Measurements from ENCODE around the gene GPAT2.
"Not testable (repeated sequence)": the region's sequence is repeated elsewhere in the genome, so short reads cannot be mapped to it uniquely, and the experiment has no call there.

The GPAT2 gene

DNA sequence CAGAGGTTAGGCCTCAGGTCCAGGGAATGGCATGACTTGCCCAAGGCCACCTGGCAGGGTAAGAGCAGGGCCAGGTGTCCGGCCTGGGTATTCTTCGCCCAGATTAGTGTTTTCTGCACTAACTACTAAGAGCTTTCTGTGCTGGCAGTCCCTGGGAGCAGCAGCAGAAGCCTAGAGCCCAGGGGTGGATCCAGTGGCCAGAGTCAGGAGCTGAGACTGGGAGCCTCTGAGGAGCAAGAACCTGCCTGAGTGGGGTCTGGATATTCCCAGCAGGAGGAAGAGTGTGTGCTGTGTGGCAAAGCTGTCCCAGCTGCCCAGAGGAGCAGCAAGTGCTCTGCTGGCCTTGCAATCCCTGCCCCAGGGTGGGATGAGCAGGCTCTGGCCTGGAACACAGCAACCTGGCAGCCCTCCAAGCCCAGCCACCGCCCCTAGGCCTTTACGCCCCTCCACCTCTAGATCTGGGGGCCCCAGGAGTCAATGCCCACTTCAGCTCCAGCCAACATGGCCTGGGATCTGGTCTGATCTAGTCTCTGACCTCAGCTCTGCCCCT is 30.7 kb upstream of the GPAT2 start:
- TF ChIP-seq, protein P1, sequence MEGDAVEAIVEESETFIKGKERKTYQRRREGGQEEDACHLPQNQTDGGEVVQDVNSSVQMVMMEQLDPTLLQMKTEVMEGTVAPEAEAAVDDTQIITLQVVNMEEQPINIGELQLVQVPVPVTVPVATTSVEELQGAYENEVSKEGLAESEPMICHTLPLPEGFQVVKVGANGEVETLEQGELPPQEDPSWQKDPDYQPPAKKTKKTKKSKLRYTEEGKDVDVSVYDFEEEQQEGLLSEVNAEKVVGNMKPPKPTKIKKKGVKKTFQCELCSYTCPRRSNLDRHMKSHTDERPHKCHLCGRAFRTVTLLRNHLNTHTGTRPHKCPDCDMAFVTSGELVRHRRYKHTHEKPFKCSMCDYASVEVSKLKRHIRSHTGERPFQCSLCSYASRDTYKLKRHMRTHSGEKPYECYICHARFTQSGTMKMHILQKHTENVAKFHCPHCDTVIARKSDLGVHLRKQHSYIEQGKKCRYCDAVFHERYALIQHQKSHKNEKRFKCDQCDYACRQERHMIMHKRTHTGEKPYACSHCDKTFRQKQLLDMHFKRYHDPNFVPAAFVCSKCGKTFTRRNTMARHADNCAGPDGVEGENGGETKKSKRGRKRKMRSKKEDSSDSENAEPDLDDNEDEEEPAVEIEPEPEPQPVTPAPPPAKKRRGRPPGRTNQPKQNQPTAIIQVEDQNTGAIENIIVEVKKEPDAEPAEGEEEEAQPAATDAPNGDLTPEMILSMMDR (IDR thresholded peaks at IDR 0.05; ENCODE audit: insufficient read depth, low read depth, low read length, missing control alignments), result no peak
- no peak for DNase-seq (ENCODE audit: low read depth)
- no peak overlapping the region for H3K4me3 ChIP-seq (ENCODE audit: low read length)

DNA sequence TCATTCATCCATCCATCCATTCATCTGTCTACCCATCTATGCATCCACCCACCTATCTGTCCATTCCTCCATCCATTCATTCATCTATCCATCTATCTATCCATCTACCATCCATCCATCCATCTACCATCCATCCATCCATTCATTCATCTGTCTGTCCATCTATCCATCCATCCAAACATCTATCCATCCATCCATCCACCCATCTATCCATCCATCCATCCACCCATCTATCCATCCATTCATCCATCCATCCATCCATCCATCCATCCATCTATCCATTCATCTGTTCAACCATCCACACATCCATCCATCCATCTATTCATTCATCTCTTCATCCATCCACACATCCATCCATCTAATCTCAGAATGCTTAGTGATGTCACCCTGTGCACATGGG is 30.0 kb upstream of the GPAT2 start:
- DNase-seq (ENCODE audit: low read depth), result not testable (repeated sequence)

DNA sequence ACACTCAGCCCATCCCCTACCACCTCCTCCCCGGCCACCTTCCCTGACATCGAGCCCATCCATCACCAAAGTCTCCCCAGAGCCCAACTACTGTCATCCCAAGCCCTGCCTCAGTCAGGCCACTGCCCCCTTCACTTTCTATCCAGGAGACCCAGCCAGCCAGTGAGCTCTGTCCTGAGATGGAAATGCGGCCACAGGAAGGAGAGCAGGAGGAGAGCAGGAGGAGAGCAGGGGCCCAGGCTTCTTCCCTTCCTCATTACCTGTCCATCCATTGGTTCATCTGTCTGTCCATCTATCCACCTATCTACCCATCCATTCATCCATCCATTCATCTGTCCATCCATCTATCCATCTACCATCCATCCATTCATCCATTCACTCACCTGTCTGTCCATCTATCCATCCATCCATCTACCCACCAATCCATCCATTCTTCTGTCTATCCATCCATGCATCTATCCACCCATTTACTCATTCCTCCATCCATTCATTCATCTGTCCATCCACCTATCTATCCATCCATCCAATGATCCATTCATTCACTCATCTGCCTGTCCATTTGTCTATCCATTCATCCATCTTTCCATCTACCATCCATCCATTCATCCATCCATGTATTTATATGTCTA is 29.4 kb upstream of the GPAT2 start:
- not testable (repeated sequence) for H3K4me3 ChIP-seq (ENCODE audit: low read length); DNase-seq (ENCODE audit: low read depth)

More for the DNA sequence above, 30.0 kb upstream of the GPAT2 start:
- not testable (repeated sequence) for H3K4me3 ChIP-seq (ENCODE audit: low read length)

DNA sequence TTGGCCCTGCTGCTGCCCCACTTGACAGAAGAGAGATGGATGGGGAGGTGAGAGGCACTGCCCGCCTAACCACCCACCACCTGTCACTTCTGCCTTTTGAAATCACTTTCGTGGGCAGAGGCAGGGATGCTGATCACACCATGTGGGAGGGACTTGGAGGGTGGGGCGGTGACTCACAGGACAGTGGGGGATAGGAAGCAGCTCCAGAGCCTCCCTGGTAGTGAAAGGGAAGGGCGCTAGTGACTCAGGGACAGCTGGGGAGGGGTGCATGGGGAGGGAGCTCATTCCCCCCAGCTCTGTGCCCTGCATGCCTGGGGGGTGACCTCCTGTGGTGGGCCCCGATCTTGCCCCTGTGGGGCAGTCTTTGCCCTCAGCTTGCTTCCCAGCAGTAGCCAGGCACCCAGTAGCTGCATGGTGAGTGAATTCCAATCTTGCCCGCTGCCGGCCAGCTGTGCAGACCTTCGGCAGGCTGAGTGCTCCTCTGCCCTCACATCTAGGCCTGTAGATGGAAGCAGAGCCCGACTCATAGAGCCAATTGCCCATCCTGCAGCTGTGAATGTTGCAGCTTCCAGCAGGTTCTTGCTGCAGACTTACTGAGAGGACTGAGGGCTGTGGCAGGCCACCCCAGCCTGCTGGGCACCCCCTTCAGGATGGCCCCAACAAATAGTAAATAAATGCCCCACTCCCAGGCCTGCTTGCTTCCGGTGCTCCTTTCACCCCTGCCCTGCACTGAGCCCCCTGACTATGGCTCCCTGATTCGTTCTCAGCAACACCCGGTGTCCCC is 28.6 kb upstream of the GPAT2 start:
- DNase-seq (ENCODE audit: low read depth), result peak; percentile 65
- not testable (repeated sequence) for H3K4me3 ChIP-seq (ENCODE audit: low read length)
- TF ChIP-seq, protein P1 (IDR thresholded peaks at IDR 0.05; ENCODE audit: insufficient read depth, low read depth, low read length, missing control alignments), result peak; percentile 3

DNA sequence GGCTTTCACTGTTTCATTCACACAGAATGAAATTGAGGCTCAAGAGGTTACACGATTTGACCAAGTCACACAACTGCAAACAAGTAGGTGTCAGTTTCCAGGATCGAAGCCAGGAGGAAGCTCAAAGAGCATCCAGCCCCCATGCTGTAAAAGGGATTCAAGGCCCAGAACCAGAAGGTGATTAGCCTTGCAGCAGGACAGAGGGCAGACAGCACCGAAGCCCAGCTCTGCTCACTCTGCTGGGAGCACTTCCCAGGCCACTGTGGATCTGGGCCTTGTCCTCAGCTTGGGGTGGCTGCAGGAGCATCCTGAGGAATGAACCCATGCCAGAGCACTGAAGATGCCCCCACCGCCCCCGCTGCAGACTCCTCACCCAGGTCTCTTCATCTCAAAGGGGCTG is 27.8 kb upstream of the GPAT2 start:
- DNase-seq (ENCODE audit: low read depth); H3K4me3 ChIP-seq (ENCODE audit: low read length): not testable (repeated sequence)

DNA sequence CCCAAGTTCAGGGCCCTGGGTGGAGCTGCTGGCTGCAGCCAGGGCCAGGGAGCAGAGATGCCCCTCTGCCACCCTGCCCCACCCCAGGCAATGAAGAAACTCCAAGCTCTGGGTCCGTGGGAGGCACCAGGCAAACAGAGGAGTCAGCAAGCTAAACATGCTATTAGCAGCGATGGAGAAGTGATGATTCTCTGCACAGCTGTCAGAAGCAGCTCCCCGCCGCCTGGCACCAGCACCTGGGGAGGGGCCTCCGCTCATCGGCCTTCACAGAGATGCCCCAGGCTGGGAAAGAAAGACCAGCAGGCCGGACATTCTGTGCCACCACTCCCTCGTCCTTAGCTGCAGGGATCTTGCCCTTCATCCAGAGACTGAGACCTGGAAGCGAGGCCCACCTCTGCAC is 27.2 kb upstream of the GPAT2 start:
- DNase-seq (ENCODE audit: low read depth); H3K4me3 ChIP-seq (ENCODE audit: low read length): not testable (repeated sequence)

DNA sequence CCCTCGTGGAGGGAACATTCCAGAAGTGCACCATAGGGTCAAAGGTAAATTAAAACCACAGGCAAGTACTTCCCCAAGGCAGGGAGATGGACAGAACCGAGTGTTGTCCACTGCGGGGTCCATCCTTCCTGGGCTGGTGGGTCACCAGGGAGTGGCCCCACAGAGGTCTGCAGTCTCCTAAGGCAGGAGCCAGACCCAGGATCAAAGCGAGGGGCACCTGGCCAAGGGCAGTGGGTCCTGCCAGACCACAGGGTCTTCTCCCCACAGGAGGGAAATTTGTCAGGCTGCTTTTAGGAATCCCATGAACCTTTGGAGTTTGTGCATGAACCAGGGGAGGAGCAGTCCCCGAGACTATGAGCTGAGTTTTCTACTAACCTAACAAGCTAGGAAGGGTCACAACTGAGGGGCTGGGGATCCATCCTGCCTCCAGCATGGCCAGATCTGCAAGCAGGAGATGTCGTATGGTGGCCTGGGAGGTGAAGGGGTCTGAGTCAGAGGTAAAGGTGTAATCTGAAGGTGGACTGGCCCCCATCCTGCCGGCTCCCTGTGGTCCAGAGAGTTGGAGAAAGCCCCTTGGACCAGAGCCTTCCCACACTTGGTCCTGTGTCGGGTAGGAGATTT is 26.6 kb upstream of the GPAT2 start:
- not testable (repeated sequence) for DNase-seq (ENCODE audit: low read depth); H3K4me3 ChIP-seq (ENCODE audit: low read length)

DNA sequence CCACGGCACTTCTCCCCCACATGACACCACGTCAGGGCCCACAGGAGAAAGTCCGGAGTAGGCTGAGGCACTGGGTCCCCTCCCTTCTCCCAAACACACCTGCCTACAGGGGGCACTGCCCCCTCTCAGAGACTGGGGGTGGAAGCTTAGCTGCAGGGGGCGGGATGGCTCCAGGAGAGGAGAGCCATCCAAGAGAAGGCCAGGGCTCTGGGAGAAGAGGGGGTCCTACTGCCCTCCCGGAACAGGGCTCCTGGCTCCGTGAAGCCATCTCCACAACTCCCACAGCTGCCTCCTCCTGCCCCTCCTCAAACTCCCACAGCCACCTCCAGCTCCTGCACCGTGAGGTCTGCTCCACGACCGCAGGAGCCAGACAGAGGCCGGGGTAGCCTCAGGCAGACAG is 25.6 kb upstream of the GPAT2 start:
- not testable (repeated sequence) for H3K4me3 ChIP-seq (ENCODE audit: low read length); DNase-seq (ENCODE audit: low read depth)

DNA sequence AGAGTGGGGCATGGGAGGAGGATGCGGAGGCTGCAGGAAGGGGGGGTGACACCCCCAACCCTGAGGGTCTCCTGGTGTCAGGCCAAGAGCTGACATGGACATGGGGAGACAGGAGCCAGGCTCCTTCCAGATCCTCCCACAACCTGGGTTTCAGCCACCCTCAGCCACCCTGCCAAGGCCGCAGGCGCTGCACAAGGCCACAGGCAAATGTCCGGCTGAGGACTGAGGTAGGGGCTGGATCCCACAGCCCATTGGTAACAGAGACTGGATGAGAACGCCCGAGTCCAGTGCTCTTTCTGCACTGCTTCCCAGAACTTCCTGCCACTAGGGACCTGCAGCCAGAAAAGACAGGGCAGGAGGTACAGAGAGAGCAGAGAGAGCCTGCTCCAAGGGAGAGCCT is 24.7 kb upstream of the GPAT2 start:
- H3K4me3 ChIP-seq (ENCODE audit: low read length); DNase-seq (ENCODE audit: low read depth): not testable (repeated sequence)

DNA sequence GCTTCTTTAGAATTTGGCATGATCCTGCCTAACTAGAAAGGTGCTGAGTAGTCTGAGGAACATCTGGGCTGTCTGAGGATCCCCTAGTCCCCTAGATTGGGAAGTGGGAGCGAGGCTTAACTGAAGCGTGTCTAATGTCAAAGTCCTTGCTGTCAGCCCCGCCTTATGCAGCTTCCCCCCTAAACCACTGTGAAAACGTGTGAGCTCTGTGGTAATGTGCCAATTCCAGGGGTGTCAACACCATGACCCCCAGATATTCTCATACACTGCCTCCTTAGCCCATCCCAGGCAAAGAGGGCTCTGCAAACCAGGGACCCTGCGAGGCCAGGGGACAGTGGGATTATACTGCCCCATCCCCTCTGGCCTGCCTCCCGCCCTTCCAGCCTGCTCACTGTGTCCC is 21.1 kb upstream of the GPAT2 start:
- DNase-seq (ENCODE audit: low read depth); H3K4me3 ChIP-seq (ENCODE audit: low read length): not testable (repeated sequence)

DNA sequence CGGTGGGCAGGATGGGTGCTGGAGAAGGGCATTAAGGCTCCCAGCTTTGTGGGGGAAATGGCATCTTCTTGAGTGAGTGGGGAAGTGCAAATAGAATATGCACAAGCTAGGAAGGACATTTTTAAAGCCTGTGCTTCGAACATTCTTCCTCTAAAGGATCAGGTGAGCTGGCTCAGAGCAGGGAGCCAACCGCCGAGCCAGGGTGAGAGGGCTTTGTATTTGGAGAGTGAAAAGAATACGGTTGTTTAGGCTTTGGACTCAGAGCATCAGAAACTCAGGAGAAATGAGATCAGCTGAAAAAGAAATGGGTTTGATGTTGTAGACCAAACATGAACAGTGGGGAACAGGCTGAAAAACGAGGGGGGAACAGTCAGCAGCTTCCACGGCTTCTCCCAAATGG is 19.8 kb upstream of the GPAT2 start:
- H3K4me3 ChIP-seq (ENCODE audit: low read length); DNase-seq (ENCODE audit: low read depth): not testable (repeated sequence)

DNA sequence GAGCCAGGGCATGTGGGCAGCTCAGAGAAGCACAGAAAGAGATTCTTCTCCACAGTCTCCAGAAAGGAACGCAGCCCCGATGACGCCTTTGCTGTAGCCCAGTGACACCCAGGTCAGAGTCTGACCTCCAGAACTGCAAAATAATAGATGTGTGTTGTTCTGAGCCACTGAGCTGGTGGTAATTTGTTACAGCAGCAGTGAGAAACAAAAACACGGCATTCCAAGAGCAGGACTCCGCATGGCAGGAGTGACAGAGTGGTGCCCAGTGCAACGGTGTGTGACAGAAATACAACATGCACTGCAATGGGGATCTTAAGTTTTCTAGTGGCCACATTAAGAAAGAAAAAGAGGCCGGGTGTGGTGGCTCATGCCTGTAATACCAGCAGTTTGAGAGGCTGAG is 18.7 kb upstream of the GPAT2 start:
- not testable (repeated sequence) for DNase-seq (ENCODE audit: low read depth); H3K4me3 ChIP-seq (ENCODE audit: low read length)

DNA sequence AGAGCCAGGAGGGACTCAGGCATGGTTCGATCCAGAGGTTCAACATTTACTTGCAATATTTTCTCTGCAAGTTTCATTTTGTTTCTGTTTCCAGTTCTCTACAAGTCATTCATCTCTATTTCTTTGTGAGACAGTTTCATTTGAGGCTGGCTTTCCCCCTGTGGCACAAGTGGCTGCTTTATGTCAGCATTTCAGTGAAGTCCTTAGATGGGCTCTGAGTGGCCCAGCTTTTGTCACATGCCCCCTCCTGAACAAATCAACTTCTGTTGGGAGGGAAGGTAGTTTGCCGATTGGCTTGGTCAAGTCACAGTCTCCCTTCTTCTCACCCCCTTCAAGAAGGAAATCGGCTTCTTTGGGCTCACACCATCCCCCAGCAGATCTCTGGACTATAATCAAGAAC is 17.9 kb upstream of the GPAT2 start:
- H3K4me3 ChIP-seq (ENCODE audit: low read length); DNase-seq (ENCODE audit: low read depth): not testable (repeated sequence)

DNA sequence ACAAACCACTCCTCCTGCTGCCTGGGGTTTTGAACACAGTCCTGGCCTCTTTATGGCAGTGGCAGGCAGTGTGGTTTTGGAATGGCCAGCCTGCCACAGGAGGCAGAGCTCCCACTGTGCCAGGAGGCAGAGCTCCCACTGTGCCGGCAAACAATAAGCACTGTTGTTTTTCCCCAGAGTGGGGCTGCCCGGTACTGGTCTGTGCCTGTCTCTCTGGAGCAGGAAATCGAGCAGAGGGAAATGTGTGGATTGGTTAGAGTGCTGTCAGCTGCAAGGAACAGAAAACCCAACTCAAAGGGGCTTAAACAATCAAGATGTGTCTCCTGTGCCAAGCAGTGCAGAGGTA is 15.2 kb upstream of the GPAT2 start:
- DNase-seq (ENCODE audit: low read depth); H3K4me3 ChIP-seq (ENCODE audit: low read length): not testable (repeated sequence)

DNA sequence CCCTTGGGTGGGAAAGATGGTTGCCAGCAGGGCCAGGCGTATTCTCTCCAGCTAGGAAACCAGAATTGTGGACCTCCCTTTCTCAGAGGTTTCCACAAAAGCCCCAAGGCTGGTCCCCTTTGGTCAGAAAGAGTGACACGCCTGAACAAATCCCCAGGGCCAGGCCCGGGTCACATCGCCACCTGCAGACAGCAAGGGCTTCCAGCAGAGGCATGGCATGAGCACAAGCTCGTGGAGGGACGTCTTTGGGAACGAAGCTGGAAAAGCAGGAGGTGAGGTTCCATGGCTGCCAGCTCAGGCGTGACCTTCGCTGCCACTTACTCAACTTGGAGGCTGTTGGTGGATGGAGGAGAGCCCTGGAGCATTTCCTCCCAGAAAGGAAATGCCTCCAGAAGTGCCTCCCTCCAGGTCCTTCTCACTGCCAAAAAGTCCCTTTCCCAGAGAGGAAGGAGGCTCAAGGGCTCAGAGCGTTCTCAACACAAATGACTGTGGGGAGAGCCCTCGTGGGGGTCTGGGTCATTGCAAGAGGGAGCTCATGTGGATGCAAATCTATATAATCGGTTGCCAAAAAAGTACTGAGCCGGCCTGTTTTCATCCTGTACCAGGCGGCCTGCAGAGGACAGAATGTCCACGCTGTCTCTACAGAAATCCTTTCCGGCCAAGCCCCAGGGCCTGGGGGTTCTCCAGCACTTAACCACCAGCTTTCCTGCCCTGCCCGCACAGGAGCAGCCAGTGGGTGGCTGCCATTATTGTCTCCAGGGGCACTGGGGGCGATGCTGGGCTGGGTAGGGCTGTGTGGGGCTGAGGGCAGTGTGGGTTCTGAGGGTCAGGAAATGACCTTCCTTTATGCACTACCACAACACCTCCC is 14.6 kb upstream of the GPAT2 start:
- DNase-seq (ENCODE audit: low read depth); H3K4me3 ChIP-seq (ENCODE audit: low read length): not testable (repeated sequence)

DNA sequence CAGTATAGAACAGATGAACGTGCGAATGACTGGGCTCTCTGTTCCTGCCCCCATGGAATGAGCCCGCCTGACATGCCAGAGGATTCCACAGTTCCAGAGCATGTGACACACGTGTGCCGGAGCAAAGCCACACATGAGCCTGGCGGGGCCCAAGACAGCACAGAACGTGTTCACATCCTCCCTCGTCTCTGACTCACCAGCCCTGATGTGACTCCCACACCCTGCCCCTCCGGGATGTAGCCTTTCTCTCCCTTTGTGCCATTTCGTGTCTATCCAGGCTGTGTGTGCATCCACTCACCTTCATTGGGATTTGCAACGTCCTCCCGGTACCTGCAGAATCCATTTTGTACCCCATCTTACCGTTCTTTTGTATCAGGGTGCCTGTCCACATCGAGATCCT is 838 bp upstream of the GPAT2 start:
- not testable (repeated sequence) for DNase-seq (ENCODE audit: low read depth); H3K4me3 ChIP-seq (ENCODE audit: low read length)
